Measurements from ENCODE around the gene ZNF277. TPM values are rescaled to one million over a fixed set of nuclear protein-coding genes. Genes with fewer than 3 reads are reported as not detected.

Gene ZNF277
- total and polyA plus RNA-seq, 8 donors = 13.6 to 25.3 (median 19.6) TPM

GRCh38 chr7:112202816-112203215 is 3.7 kb upstream of the ZNF277 start:
- intact Hi-C loops (cut with DNase I) = no loop called here
- no peak for FAIRE-seq
- TF ChIP-seq, protein P1, sequence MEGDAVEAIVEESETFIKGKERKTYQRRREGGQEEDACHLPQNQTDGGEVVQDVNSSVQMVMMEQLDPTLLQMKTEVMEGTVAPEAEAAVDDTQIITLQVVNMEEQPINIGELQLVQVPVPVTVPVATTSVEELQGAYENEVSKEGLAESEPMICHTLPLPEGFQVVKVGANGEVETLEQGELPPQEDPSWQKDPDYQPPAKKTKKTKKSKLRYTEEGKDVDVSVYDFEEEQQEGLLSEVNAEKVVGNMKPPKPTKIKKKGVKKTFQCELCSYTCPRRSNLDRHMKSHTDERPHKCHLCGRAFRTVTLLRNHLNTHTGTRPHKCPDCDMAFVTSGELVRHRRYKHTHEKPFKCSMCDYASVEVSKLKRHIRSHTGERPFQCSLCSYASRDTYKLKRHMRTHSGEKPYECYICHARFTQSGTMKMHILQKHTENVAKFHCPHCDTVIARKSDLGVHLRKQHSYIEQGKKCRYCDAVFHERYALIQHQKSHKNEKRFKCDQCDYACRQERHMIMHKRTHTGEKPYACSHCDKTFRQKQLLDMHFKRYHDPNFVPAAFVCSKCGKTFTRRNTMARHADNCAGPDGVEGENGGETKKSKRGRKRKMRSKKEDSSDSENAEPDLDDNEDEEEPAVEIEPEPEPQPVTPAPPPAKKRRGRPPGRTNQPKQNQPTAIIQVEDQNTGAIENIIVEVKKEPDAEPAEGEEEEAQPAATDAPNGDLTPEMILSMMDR (IDR thresholded peaks at IDR 0.05) = no peak
- Histone ChIP-seq H3K9me3 (no peaks in the 10 kb centered on the region), H3K27ac (no peak overlapping the region), H3K4me1 (peaks cover 0 to 11% (median 3%) of the 10 kb centered on the region in 3 donors), H3K36me3 (no peaks in the 10 kb centered on the region), H3K4me3 (no peak overlapping the region), H3K27me3 (no peaks in the 10 kb centered on the region)
- DNase-seq = peak in 2 of 6 donors; percentile 36 to 66
- no peak for ATAC-seq
- 26 to 28% methylated on average over 2 of the region's 2 CpGs for WGBS, 2 donors

DNA sequence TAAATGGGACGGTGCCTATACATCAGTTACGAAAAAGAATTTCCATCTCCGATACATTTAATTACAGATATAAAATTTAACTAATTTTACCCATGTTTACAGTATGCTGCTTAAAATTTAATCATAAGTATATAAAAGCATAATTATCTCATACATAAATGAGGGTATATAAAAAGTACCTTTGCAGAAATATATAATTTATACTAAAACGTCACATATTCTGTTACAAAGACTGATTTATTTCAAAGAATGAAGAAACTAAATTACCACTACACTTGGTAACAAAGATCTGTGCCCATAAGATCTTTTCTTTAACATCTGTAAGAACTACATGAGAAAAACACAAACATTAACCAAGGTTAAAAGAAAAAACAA is 3.1 kb upstream of the ZNF277 start:
- TF ChIP-seq, protein P1 (IDR thresholded peaks at IDR 0.05) = no peak
- intact Hi-C loops (cut with DNase I) = no loop called here
- no peaks in the 10 kb centered on the region for H3K36me3 ChIP-seq
- no peaks in the 10 kb centered on the region for H3K9me3 ChIP-seq
- no peak for ATAC-seq
- H3K4me1 ChIP-seq = peaks cover 0 to 11% (median 3%) of the 10 kb centered on the region in 3 donors
- no peak for DNase-seq
- no peak overlapping the region for H3K4me3 ChIP-seq
- 63 to 64% methylated on average over 4 of the region's 4 CpGs for WGBS, 2 donors
- no peak overlapping the region for H3K27ac ChIP-seq
- H3K27me3 ChIP-seq = no peaks in the 10 kb centered on the region
- no peak for FAIRE-seq

- TF ChIP-seq, protein P1 (IDR thresholded peaks at IDR 0.05) = no peak
- peak overlapping the region; percentile 76 to 89 (median 84) for H3K4me3 ChIP-seq
- H3K36me3 ChIP-seq = no peaks in the 10 kb centered on the region
- peaks cover 0 to 11% (median 3%) of the 10 kb centered on the region in 3 donors for H3K4me1 ChIP-seq
- H3K9me3 ChIP-seq = no peaks in the 10 kb centered on the region
- WGBS, 2 donors = 1% methylated on average over 13 to 14 of the region's 14 CpGs
- no peaks in the 10 kb centered on the region for H3K27me3 ChIP-seq
- peak in 1 of 6 donors; percentile 24 for DNase-seq
- peak in 2 of 4 donors; percentile 0 to 1 for ATAC-seq
- no peak for FAIRE-seq
- H3K27ac ChIP-seq = peak overlapping the region in 3 of 4 donors; percentile 72 to 92 (median 76)
- intact Hi-C loops (cut with DNase I) = no loop called here
Measured at GRCh38 chr7:112204499-112205342, 1.8 kb upstream of the ZNF277 start.

DNA sequence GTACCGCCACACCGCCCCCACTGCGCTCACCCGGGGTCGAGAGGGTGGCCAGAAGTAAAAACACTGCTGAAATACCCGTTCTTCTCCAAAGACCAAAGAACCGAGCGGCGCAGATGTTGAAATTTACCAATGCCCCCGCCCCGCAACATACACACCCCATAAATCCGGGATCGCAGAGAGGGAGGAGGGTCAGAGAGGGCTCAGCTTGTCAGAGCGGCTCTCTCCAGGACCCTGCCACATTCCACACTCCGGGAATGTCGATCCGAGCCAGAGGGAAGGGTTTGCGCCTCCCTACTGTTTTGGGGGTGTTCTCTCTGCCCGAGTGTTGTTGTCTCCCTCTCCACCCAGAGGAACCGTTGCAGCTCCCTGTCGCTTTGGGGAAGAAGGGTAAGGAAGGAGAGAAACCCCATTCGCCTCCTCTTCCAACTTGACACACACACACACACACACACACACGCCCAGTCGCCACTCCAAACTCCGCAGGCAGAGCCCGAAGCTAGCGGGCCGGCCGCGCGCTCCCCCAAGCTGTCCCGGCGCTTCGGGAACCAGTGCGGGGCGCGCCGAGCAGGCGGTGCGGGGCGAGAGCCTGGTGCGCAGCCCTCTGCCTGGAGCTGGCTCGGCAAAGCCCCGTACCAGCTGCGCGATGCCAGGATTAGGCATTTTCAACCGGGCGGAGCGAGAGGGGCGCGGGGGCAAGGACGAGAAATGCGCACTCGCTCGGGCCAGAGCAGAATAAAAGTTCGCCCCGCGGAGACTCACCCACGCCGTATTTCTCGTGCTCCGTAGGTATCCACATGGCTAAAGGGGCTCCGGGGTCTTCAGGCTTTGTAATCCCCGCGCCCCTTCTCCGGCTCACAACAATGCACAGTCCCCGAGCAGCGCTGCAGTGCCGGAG is 905 bp upstream of the ZNF277 start:
- Histone ChIP-seq H3K27ac (peak overlapping the region; percentile 43 to 92 (median 74)), H3K4me1 (peaks cover 0 to 11% (median 3%) of the 10 kb centered on the region in 3 donors), H3K9me3 (no peaks in the 10 kb centered on the region), H3K36me3 (no peaks in the 10 kb centered on the region), H3K27me3 (no peaks in the 10 kb centered on the region), H3K4me3 (peak overlapping the region; percentile 76 to 89 (median 84))
- peak; percentile 56 to 82 (median 64) for DNase-seq
- peak; percentile 42 to 63 (median 53) for ATAC-seq
- no peak for FAIRE-seq
- whole genome bisulfite sequencing, 2 donors = 0% methylated on average over 64 to 69 of the region's 69 CpGs
- TF ChIP-seq, protein P1 (IDR thresholded peaks at IDR 0.05) = no peak
- intact Hi-C loops (cut with DNase I) = no loop called here
